ENCODE results near the gene TMA7. TPM values are rescaled to one million over a fixed set of nuclear protein-coding genes. Genes with fewer than 3 reads are reported as not detected.

The TMA7 gene
- total and polyA plus RNA-seq, 2 donors (not counting 3 experiments of a cell fraction or from before 2014, with no cell fraction given): 137 to 306 TPM

- Histone ChIP-seq H3K79me2 (ENCODE audit: control insufficient read depth, insufficient read depth, low read length) (no peaks in the 10 kb centered on the region), H3K4me1 (ENCODE audit: control insufficient read depth, extremely low read depth, insufficient read depth, low read length) (peaks cover 14% of the 10 kb centered on the region), H3K9ac (replicated peaks; ENCODE audit: extremely low read depth, insufficient read depth, low read length) (no peak overlapping the region), H2AFZ (ENCODE audit: low read depth, low read length) (no peak overlapping the region), H3K27ac (ENCODE audit: insufficient read depth, low read depth, low read length) (no peak overlapping the region), H3K4me2 (ENCODE audit: insufficient read depth, low read length) (no peak overlapping the region), H4K20me1 (replicated peaks; ENCODE audit: control insufficient read depth, extremely low read depth, insufficient read depth, low read length) (no peaks in the 10 kb centered on the region), H3K9me1 (replicated peaks; ENCODE audit: control insufficient read depth, extremely low read depth, insufficient read depth, low read length) (no peaks in the 10 kb centered on the region), H3K9me3 (replicated peaks; ENCODE audit: control insufficient read depth, insufficient read depth, low read length) (no peaks in the 10 kb centered on the region), H3K4me3 (replicated peaks in 1 of 3; ENCODE audit: insufficient read depth in 1 of 3, low read depth in 1 of 3, low read length in 3 of 3) (no peak overlapping the region), H3K36me3 (ENCODE audit: control insufficient read depth in 2 of 2, extremely low read depth in 1 of 2, insufficient read depth in 2 of 2, low read length in 2 of 2) (peaks cover 0 to 9% of the 10 kb centered on the region in 2 experiments), H3K27me3 (ENCODE audit: control insufficient read depth in 2 of 2, insufficient read depth in 2 of 2, low read length in 2 of 2) (no peaks in the 10 kb centered on the region)
- FAIRE-seq (no peak), DNase-seq (ENCODE audit: low read depth, low spot score) (no peak)
- ChIA-PET POLR2A (no interaction called here), CTCF (interaction anchor here (1.0 to 10.4 kb wide), 4 partner anchors 9 to 237 kb away, joined by 3 to 723 read pairs (median 49); no protein-coding TSS in a partner anchor)
- dilution Hi-C loops (cut with MboI; ENCODE audit: extremely low pct_ligation_motif_present, low sequenced_read_pairs) (no loop called here), intact Hi-C loops (cut with micrococcal nuclease) (no loop called here)
- TF ChIP-seq JUN (IDR thresholded peaks at IDR 0.05; ENCODE audit: borderline replicate concordance, insufficient read depth, insufficient read length, low read depth): no peak
- TF ChIP-seq MYC (IDR thresholded peaks at IDR 0.05; ENCODE audit: low read depth, low read length): no peak
- no peak for TF ChIP-seq POLR2AphosphoS5 (IDR thresholded peaks at IDR 0.05; ENCODE audit: insufficient read depth, low read depth, low read length)
- TF ChIP-seq FOS (IDR thresholded peaks at IDR 0.05; ENCODE audit: borderline replicate concordance, insufficient read depth, low read length): no peak
- TF ChIP-seq MAX (IDR thresholded peaks at IDR 0.05; ENCODE audit: insufficient read depth, insufficient read length): no peak
- no peak for TF ChIP-seq CTCF (IDR thresholded peaks at IDR 0.05; ENCODE audit: extremely low read depth in 1 of 2, insufficient read depth in 1 of 2, low read depth in 1 of 2, low read length in 2 of 2)
- BruUV-seq (replicated peaks): no TSS peak
Measured at GRCh38 chr3:48431224-48432029, 8.6 kb upstream of the TMA7 start.

Data from endothelial cell of umbilical vein (primary cell).